Urothelium cell line (cell line): ENCODE results near the gene GALR2.
"Not testable (repeated sequence)": the region's sequence is repeated elsewhere in the genome, so short reads cannot be mapped to it uniquely, and the experiment has no call there.

Experiments
- DNase-seq: peaks from one replicate; pipeline ENCODE4 v3.0.0; 2011; ENCODE audit warnings: low spot score, mixed read lengths
- FAIRE-seq: peaks from 2 replicates; lab custom pipeline; 2011; peaks lifted over from hg19 to GRCh38; lab: Jason Lieb, UNC

Gene GALR2

GRCh38 chr17:76074390-76075363, at the start of gene GALR2:
GALR2 (plus strand) TSS chr17:76074781; CDS start chr17:76074884, 103 bp downstream.
- FAIRE-seq: peak; percentile 61
- DNase-seq: no peak

GRCh38 chr17:76025294-76025693, 49.3 kb upstream of the GALR2 start:
- FAIRE-seq (no peak), DNase-seq (no peak)

GRCh38 chr17:76026714-76027158, 47.8 kb upstream of the GALR2 start:
- FAIRE-seq: no peak
- DNase-seq: no peak

- FAIRE-seq (peak; percentile 66), DNase-seq (no peak)
Measured at GRCh38 chr17:76027159-76027839, 47.3 kb upstream of the GALR2 start, which contains the start of gene EVPL. EVPL (minus strand) TSS chr17:76027306; CDS start chr17:76027198, 108 bp downstream.

GRCh38 chr17:76032073-76032779, 42.4 kb upstream of the GALR2 start:
- FAIRE-seq (peak; percentile 17), DNase-seq (no peak)

GRCh38 chr17:76032780-76033108, 41.8 kb upstream of the GALR2 start:
- FAIRE-seq (no peak), DNase-seq (no peak)

- no peak for FAIRE-seq
- no peak for DNase-seq
Measured at GRCh38 chr17:76033139-76033538, 41.4 kb upstream of the GALR2 start.

GRCh38 chr17:76034428-76035350, 39.9 kb upstream of the GALR2 start:
- peak; percentile 27 for FAIRE-seq
- DNase-seq: no peak

- peak; percentile 32 for FAIRE-seq
- DNase-seq: no peak
Measured at GRCh38 chr17:76036497-76037261, 37.9 kb upstream of the GALR2 start.

GRCh38 chr17:76038050-76038449, 36.5 kb upstream of the GALR2 start:
- DNase-seq: no peak
- FAIRE-seq: no peak

GRCh38 chr17:76039121-76039520, 35.5 kb upstream of the GALR2 start:
- DNase-seq (no peak), FAIRE-seq (peak; percentile 77)

- no peak for FAIRE-seq
- DNase-seq: no peak
Measured at GRCh38 chr17:76040376-76040775, 34.2 kb upstream of the GALR2 start.

- DNase-seq, FAIRE-seq: not testable (repeated sequence)
Measured at GRCh38 chr17:76042868-76043267, 31.7 kb upstream of the GALR2 start.

- FAIRE-seq: peak; percentile 40
- not testable (repeated sequence) for DNase-seq
Measured at GRCh38 chr17:76044475-76045007, 30.0 kb upstream of the GALR2 start.

GRCh38 chr17:76046064-76046463, 28.5 kb upstream of the GALR2 start:
- DNase-seq: no peak
- FAIRE-seq: no peak

GRCh38 chr17:76048025-76048605, 26.5 kb upstream of the GALR2 start:
- DNase-seq (peak; percentile 22), FAIRE-seq (no peak)

- DNase-seq (peak; percentile 71), FAIRE-seq (peak; percentile 63)
Measured at GRCh38 chr17:76048711-76049110, 25.9 kb upstream of the GALR2 start.

- no peak for FAIRE-seq
Measured at GRCh38 chr17:76049239-76049638, 25.3 kb upstream of the GALR2 start.

More at GRCh38 chr17:76049239-76049638, 25.3 kb upstream of the GALR2 start:
- DNase-seq: no peak
